Transverse colon (tissue), 4 donors: ENCODE data around the gene CNRIP1. TPM values are rescaled to one million over a fixed set of nuclear protein-coding genes. Genes with fewer than 3 reads are reported as not detected.

Source experiments
- DNase-seq: peaks from one replicate; pipeline ENCODE4 v3.0.0-alpha.2; 2019
- H3K27ac ChIP-seq, 4 donors: fragments of 200-600 bp; sonication (generic); 2 replicates each; pipeline ENCODE4 v1.5.1; 2016 to 2018; ENCODE audit warnings: inconsistent platforms in 4 of 4
- H3K27me3 ChIP-seq: fragments of 200-600 bp; sonication (generic); 2 replicates; pipeline ENCODE4 v1.5.1; 2017; ENCODE audit warnings: inconsistent platforms
- H3K36me3 ChIP-seq, 4 donors: fragments of 200-600 bp; sonication (generic); 2 replicates each; pipeline ENCODE4 v1.5.1; 2017 to 2019; ENCODE audit warnings: inconsistent platforms in 4 of 4
- H3K4me1 ChIP-seq, 4 donors: fragments of 200-600 bp; sonication (generic); 2 replicates each; pipeline ENCODE4 v1.5.1; 2017 to 2020; ENCODE audit warnings: inconsistent platforms in 4 of 4
- H3K4me3 ChIP-seq, 4 donors: fragments of 200-600 bp; sonication (generic); 1 replicate in 1 of 4; 2 replicates in 3 of 4; pipeline versions ENCODE4 v1.5.1 to v1.6.1; 2017 to 2019; ENCODE audit warnings: inconsistent platforms in 4 of 4
- H3K9me3 ChIP-seq, 2 donors: fragments of 200-600 bp; sonication (generic); 2 replicates each; pipeline ENCODE4 v1.5.1; 2017 to 2019; ENCODE audit warnings: inconsistent platforms in 2 of 2
- CTCF ChIP-seq, 5 experiments: fragments of 200-600 bp in 3 of 5; fragments of 450-650 bp in 2 of 5; sonication (generic) in 3 of 5; IDR thresholded peaks; 1 replicate in 2 of 5; 2 replicates in 3 of 5; pipeline ENCODE4 v1.5.1; 2016 to 2017; ENCODE audit warnings: antibody characterized with exemption in 5 of 5, inconsistent platforms in 3 of 5, mild to moderate bottlenecking in 2 of 5, moderate library complexity in 1 of 5
- EP300 ChIP-seq: sonication (generic); formaldehyde crosslinking; IDR thresholded peaks from one replicate; pipeline ENCODE4 v1.6.1; 2017; ENCODE audit warnings: antibody characterized with exemption, low read depth
- POLR2A ChIP-seq: fragments of 450-650 bp; IDR thresholded peaks from one replicate; pipeline ENCODE4 v1.6.1; 2016; ENCODE audit warnings: antibody characterized with exemption, mild to moderate bottlenecking, moderate library complexity
- POLR2AphosphoS5 ChIP-seq, 3 donors: sonication (generic); formaldehyde crosslinking; IDR thresholded peaks; one replicate each; pipeline ENCODE4 v1.6.1; 2016; ENCODE audit warnings: antibody characterized with exemption in 3 of 3
- WGBS, 2 donors: methylation state at CpG; one replicate each; pipeline ENCODE4 v1.1.5; 2018; ENCODE audit warnings: low coverage in 1 of 2; 5-methylcytosine and 5-hydroxymethylcytosine counted together
- in situ Hi-C, 4 donors: fragments of 200-750 bp; cut with MboI; loops; one replicate each; pipeline versions ENCODE4 v1.15.0 to v1.15.1; 2017; ENCODE audit warnings: low sequenced_read_pairs in 3 of 4, low pct_ligation_motif_present in 1 of 4, low pct_unique_long_range_greater_than_20kb in 1 of 4
- intact Hi-C: fragments of 100-400 bp; cut with DNase I; formaldehyde crosslinking; loops from one replicate; pipeline ENCODE4 v1.15.1; 2023; ENCODE audit warnings: low total_unique reads
- total RNA-seq, 4 donors: library from RNA; depleted of rRNA; stranded (reverse); fragments of >200 nt; gene quantifications; one replicate each; pipeline ENCODE4 v1.1.0, GENCODE V29; 2016

Gene CNRIP1
- total RNA-seq, 4 donors from 2014 or later: 1.4 to 11.6 (median 7.6) TPM; not detected in 1

- intact Hi-C loops (no loop called here), in situ Hi-C loops (loop anchor here in 1 of 4 donors (5.0 kb wide), 1 partner anchor 80 kb away; no protein-coding TSS in a partner anchor)
- H3K27ac ChIP-seq: peak overlapping the region in 1 of 4 donors; percentile 11
- peak; percentile 81 for DNase-seq
- TF ChIP-seq POLR2AphosphoS5 (IDR thresholded peaks at IDR 0.05) (no peak), POLR2A (no peak), CTCF (IDR thresholded peaks at IDR 0.05) (peak; percentile 74 to 82 (median 77)), EP300 (no peak)
- no peaks in the 10 kb centered on the region for H3K4me1 ChIP-seq
- H3K36me3 ChIP-seq: no peaks in the 10 kb centered on the region
- H3K9me3 ChIP-seq: no peaks in the 10 kb centered on the region
- H3K27me3 ChIP-seq: no peaks in the 10 kb centered on the region
- WGBS, 2 donors: 20 to 22% methylated on average over 3 to 12 of the region's 12 CpGs
- H3K4me3 ChIP-seq: no peak overlapping the region
Measured at GRCh38 chr2:68362069-68362468, 42.3 kb upstream of the CNRIP1 start.

- WGBS, 2 donors: 77 to 94% methylated on average over 3 of the region's 3 CpGs
- intact Hi-C loops: no loop called here
- in situ Hi-C loops: loop anchor here in 2 of 4 donors (5.0 kb wide), 1 partner anchor 82 kb away; no protein-coding TSS in a partner anchor
Measured at GRCh38 chr2:68359889-68360288, 40.1 kb upstream of the CNRIP1 start.

DNA sequence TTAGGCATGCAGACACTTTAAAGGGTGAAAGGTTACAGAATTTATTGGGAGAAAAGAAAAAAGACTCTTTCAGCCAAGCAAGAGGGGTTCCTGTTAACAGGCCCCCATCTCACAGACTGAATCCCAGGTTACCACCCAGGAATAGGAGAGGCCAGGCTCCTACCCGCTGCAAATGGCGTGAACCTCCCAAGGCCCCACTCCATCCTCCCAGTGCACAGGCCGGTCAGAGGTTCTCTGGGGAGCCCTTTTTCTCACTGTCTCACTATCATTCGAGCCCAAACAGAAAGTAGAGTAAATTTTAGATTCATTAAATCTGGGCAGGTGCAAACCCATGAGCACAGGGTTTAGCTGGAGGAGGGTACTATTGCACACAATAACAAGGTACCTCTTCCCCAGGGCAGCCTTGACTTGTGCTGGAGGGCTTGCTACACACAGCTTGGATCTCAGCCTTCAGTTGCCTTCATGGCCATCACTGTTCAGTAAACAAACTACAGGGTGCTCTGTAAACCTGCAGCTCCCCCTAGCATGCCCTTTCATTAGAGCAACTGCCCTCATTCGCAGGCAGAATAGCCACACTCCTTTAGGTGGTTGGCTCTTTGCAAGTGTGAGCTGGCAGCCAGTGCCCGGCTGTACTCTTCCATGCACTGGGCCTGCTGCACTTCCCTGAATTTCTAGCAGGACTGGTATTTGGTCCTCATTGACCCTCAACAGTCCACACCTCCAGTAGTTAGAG lies 38.0 kb upstream of the CNRIP1 start:
- 78% methylated on average over 6 of the region's 6 CpGs; no CpG with 5 or more reads in 1 of the 2 donors for WGBS, 2 donors
- no peaks in the 10 kb centered on the region for H3K4me1 ChIP-seq
- H3K27me3 ChIP-seq: no peaks in the 10 kb centered on the region
- no peak overlapping the region for H3K27ac ChIP-seq
- no peak overlapping the region for H3K4me3 ChIP-seq
- no peaks in the 10 kb centered on the region for H3K36me3 ChIP-seq
- DNase-seq: peak; percentile 33
- in situ Hi-C loops: loop anchor here in 1 of 4 donors (5.0 kb wide), 1 partner anchor 85 kb away; no protein-coding TSS in a partner anchor
- no peaks in the 10 kb centered on the region for H3K9me3 ChIP-seq
- intact Hi-C loops: no loop called here
- no peak for TF ChIP-seq CTCF (IDR thresholded peaks at IDR 0.05)
- no peak for TF ChIP-seq EP300

More at GRCh38 chr2:68359889-68360288, 40.1 kb upstream of the CNRIP1 start:
- Histone ChIP-seq H3K27me3 (no peaks in the 10 kb centered on the region), H3K27ac (no peak overlapping the region), H3K9me3 (no peaks in the 10 kb centered on the region), H3K36me3 (no peaks in the 10 kb centered on the region), H3K4me3 (no peak overlapping the region), H3K4me1 (no peaks in the 10 kb centered on the region)
- TF ChIP-seq POLR2AphosphoS5 (IDR thresholded peaks at IDR 0.05) (no peak), CTCF (IDR thresholded peaks at IDR 0.05) (no peak), POLR2A (no peak), EP300 (no peak)
- DNase-seq: no peak

DNA sequence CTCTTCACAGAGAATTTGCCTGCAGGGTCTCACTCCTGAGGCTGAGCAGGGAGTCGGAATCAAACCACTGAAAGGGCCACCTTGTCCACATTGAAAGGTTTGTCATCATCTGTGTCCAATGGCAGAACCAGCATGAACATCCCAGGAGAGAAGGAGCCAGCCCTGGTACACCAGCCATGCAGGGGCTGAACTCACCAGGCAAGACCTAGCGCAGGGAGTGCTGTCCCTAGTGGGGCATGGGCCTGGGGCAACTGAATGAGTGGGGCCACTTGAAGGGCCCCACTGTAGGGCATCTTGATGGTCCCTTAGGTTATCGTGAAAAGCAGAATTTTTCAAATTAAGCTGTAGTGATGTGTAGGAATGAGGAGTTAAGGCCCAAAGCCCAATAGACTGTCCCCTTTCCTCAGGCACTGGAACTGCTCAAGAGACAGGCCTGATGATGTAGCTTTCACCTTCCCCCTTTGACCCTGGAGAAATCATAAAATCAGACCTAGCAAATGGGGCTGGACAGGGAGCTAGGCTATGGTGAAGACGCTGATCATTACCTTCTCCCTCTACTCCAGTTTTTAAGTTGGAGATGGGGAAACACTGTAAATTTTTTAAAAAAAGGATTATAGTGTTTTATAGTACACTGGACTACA lies 37.0 kb upstream of the CNRIP1 start:
- Histone ChIP-seq H3K4me3 (no peak overlapping the region), H3K36me3 (no peaks in the 10 kb centered on the region), H3K27ac (no peak overlapping the region), H3K9me3 (no peaks in the 10 kb centered on the region), H3K27me3 (no peaks in the 10 kb centered on the region), H3K4me1 (no peaks in the 10 kb centered on the region)
- DNase-seq: no peak
- in situ Hi-C loops: loop anchor here in 1 of 4 donors (5.0 kb wide), 1 partner anchor 86 kb away; no protein-coding TSS in a partner anchor
- 95 to 100% methylated on average over 1 to 4 of the region's 4 CpGs for WGBS, 2 donors
- intact Hi-C loops: no loop called here
- TF ChIP-seq CTCF (IDR thresholded peaks at IDR 0.05): no peak
- no peak for TF ChIP-seq EP300
- TF ChIP-seq POLR2AphosphoS5 (IDR thresholded peaks at IDR 0.05): no peak
- no peak for TF ChIP-seq POLR2A
